ENCODE measurements around the gene CCDC18.

The CCDC18 gene

DNA sequence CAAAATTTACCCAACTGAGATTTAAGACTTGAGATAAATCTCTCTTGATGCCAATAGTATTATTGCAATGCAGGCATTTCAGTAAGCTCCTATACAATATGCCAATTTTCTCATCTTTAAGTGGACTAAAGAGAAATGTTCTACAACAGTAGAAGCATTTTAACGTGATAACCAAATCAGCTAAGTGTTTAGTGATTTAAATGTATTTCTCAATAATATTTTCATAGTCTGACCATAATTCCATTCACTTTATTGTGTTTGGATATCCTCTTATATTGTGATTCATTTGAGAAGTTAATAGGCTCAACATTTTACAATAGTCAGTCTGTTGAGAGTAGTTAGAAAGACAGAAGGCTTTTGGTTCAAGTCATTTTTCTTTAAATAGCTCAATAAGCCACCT, 120.6 kb downstream of the CCDC18 start:
- no peak overlapping the region for H3K4me3 ChIP-seq (replicated peaks in 1 of 2; ENCODE audit: low read depth in 2 of 2, low read length in 2 of 2)
- TF ChIP-seq, protein P1, sequence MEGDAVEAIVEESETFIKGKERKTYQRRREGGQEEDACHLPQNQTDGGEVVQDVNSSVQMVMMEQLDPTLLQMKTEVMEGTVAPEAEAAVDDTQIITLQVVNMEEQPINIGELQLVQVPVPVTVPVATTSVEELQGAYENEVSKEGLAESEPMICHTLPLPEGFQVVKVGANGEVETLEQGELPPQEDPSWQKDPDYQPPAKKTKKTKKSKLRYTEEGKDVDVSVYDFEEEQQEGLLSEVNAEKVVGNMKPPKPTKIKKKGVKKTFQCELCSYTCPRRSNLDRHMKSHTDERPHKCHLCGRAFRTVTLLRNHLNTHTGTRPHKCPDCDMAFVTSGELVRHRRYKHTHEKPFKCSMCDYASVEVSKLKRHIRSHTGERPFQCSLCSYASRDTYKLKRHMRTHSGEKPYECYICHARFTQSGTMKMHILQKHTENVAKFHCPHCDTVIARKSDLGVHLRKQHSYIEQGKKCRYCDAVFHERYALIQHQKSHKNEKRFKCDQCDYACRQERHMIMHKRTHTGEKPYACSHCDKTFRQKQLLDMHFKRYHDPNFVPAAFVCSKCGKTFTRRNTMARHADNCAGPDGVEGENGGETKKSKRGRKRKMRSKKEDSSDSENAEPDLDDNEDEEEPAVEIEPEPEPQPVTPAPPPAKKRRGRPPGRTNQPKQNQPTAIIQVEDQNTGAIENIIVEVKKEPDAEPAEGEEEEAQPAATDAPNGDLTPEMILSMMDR (IDR thresholded peaks at IDR 0.05; ENCODE audit: low read depth, low read length) = no peak
- DNase-seq (ENCODE audit: low read depth in 2 of 2) = no peak

DNA sequence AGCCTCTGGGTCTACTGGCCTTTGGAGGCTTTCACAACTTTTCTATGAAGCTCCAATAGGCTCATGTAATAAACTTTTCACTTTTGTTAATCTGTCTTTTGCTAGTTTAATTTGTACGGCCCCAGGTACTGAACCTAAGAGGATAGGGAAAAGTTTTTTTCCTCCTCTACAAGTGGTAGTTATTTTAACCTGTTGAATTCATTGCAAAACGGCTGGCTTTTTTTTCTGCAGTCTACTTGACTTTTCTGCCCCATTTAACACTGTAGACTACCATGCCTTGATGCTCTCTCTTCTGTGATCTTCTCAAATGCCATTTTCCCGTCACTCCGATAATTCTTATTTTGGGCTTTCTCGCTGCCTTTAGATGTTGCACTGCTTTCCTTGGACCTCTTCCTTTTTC, 121.6 kb downstream of the CCDC18 start:
- TF ChIP-seq, protein P1 (IDR thresholded peaks at IDR 0.05; ENCODE audit: low read depth, low read length) = no peak
- no peak for DNase-seq (ENCODE audit: low read depth in 2 of 2)

DNA sequence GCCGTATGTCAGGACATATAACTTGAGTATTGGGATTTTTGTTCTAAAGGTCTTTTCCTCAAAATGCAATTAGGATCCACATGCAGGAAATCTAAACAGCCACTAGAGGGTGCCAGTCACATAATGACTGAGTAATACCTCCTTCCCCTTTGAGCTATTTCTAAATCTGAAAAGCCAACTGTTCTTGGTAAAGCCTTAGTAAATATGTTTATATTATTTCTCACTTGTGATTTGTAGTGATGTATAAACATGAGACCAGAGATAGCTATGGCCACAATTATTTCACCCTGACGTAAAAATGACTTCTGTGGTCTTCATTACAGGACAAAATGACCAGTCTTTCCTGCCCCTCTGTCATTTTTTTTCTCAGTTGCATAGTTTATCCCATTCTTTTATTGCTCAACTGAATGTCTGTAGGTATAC, 124.2 kb downstream of the CCDC18 start:
- H3K4me3 ChIP-seq (replicated peaks in 1 of 2; ENCODE audit: low read depth in 2 of 2, low read length in 2 of 2) = no peak overlapping the region
- TF ChIP-seq, protein P1 (IDR thresholded peaks at IDR 0.05; ENCODE audit: low read depth, low read length) = peak; percentile 77
- peak; percentile 82 to 84 for DNase-seq (ENCODE audit: low read depth in 2 of 2)

More for the DNA sequence above, 121.6 kb downstream of the CCDC18 start:
- no peak overlapping the region for H3K4me3 ChIP-seq (replicated peaks in 1 of 2; ENCODE audit: low read depth in 2 of 2, low read length in 2 of 2)

DNA sequence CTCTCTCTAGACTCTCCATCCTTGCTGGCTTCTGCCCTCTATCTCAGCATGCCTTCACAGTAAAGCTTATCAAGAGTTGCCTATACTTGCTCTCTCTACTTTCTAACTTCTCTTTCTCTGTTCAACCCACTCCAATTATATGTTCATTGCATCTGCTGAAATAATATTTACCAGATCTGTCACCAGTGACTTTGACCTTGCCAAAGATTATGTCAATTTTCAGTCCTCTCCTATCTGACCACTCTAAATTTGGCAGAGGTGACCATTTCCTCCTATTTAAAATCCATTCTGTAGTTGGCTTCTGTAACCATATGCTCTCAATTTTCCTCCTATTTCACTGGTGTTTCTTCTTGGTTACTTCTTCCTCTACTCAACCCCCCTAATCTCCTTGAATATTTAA, 126.4 kb downstream of the CCDC18 start:
- no peak overlapping the region for H3K4me3 ChIP-seq (replicated peaks in 1 of 2; ENCODE audit: low read depth in 2 of 2, low read length in 2 of 2)

DNA sequence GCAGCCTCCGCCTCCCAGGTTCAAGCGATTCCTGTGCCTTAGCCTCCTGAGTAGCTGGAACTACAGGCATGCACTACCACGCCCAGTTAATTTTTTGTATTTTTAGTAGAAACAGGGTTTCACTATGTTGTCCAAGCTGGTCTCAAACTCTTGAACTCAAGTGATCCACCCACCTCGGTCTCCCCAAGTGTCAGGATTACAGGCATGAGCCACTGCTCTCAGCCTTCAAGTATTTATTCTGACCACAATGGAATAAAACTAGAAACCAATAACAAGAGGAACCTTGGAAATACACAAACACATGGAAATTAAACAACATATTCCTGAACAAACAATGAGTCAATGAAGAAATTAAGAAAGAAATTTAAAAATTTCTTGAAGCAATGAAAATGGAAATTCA, 132.5 kb downstream of the CCDC18 start:
- no peak for DNase-seq (ENCODE audit: low read depth in 2 of 2)
- no peak overlapping the region for H3K4me3 ChIP-seq (replicated peaks in 1 of 2; ENCODE audit: low read depth in 2 of 2, low read length in 2 of 2)
- TF ChIP-seq, protein P1 (IDR thresholded peaks at IDR 0.05; ENCODE audit: low read depth, low read length) = no peak

More for the DNA sequence above, 126.4 kb downstream of the CCDC18 start:
- DNase-seq (ENCODE audit: low read depth in 2 of 2) = no peak
- TF ChIP-seq, protein P1 (IDR thresholded peaks at IDR 0.05; ENCODE audit: low read depth, low read length) = no peak

DNA sequence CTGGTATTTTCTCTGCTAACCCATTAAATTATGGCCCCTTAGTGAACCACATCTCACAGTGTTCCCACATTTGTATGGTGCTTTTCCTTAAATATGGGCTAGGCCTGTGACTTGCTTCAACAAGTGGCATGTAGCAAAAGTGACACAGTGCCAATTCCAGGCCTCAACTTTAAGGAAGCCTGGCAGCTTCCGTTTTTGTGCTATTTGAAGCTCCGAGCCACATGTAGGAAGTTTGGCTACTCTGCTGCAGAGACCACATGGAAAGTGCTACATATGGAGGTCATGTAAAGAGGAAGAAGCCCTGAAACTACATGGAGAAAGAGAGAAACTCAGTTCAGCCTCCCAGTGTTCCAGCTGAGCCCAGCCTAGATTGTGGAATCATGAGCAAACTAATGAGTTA, 136.7 kb downstream of the CCDC18 start:
- no peak for DNase-seq (ENCODE audit: low read depth in 2 of 2)
- TF ChIP-seq, protein P1 (IDR thresholded peaks at IDR 0.05; ENCODE audit: low read depth, low read length) = no peak
- H3K4me3 ChIP-seq (replicated peaks in 1 of 2; ENCODE audit: low read depth in 2 of 2, low read length in 2 of 2) = no peak overlapping the region

DNA sequence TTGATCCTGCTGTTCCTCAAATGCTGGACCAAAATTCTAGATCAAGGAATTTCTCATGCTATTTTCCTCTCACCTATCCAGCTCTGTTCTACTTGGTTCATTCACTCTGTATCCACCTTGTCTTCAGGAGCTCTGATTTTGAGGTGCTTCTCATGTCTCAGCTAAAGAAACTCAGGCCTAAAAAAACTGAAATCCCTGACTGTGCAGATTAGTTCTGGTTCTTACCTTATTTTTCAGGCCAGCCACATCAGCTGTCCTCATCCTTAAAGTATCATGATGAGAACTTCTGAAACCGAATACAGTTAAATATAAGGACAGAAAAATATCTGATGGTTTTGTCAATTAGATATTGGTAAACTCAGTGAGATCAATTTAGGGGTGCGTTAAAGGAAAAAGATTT, 137.4 kb downstream of the CCDC18 start:
- TF ChIP-seq, protein P1 (IDR thresholded peaks at IDR 0.05; ENCODE audit: low read depth, low read length) = no peak
- DNase-seq (ENCODE audit: low read depth in 2 of 2) = no peak
- no peak overlapping the region for H3K4me3 ChIP-seq (replicated peaks in 1 of 2; ENCODE audit: low read depth in 2 of 2, low read length in 2 of 2)

Data from cardiac fibroblast (primary cell).